SK-N-SH (cell line): ENCODE data around the gene MFN1.

Experiments
- EP300 ChIP-seq, 2 experiments: IDR thresholded peaks; 2 replicates each; pipeline versions ENCODE4 v1.4.0 to v1.6.1; 2012; ENCODE audit warnings: borderline replicate concordance in 1 of 2, low read depth in 1 of 2, low read length in 1 of 2
- EZH2phosphoT487 ChIP-seq: fragments of 200-600 bp; sonication (generic); IDR thresholded peaks from 2 replicates; pipeline ENCODE4 v1.6.1; 2017; ENCODE audit warnings: low read depth, mixed run types, mild to moderate bottlenecking, antibody characterized with exemption, moderate library complexity, borderline replicate concordance
- FOXJ3 ChIP-seq: sonication (generic); formaldehyde crosslinking; IDR thresholded peaks from 2 replicates; pipeline ENCODE4 v1.5.1; 2020; ENCODE audit warnings: mild to moderate bottlenecking, missing genetic modification reagents
- GABPA ChIP-seq: IDR thresholded peaks from 2 replicates; pipeline ENCODE4 v1.4.0; 2012; ENCODE audit warnings: low read depth, mild to moderate bottlenecking
- MXI1 ChIP-seq: IDR thresholded peaks from 2 replicates; pipeline ENCODE4 v1.6.1; 2012; ENCODE audit warnings: mild to moderate bottlenecking, low read depth, low read length, improper control_type of control experiment
- NRF1 ChIP-seq: IDR thresholded peaks from 2 replicates; pipeline ENCODE4 v1.6.1; 2012; ENCODE audit warnings: low read depth, mild to moderate bottlenecking, low read length
- PBX3 ChIP-seq: IDR thresholded peaks from 2 replicates; pipeline ENCODE4; 2012
- POLR2AphosphoS5 ChIP-seq: IDR thresholded peaks from 2 replicates; pipeline ENCODE4 v1.6.1; 2012; ENCODE audit warnings: low read depth, low read length
- REST ChIP-seq: IDR thresholded peaks from 2 replicates; pipeline ENCODE4 v1.6.1; 2012; ENCODE audit warnings: mild to moderate bottlenecking, low read depth, low read length, moderate library complexity
- RFX5 ChIP-seq: IDR thresholded peaks from 2 replicates; pipeline ENCODE4 v1.6.1; 2012; ENCODE audit warnings: mild to moderate bottlenecking, improper control_type of control experiment, low read length
- TF ChIP-seq, protein P1 (sequence below): fragments of 200-600 bp; sonication (generic); IDR thresholded peaks from 2 replicates; pipeline ENCODE4 v1.6.1; 2017; ENCODE audit warnings: antibody characterized with exemption, mild to moderate bottlenecking, moderate library complexity

- TF ChIP-seq, protein P1, sequence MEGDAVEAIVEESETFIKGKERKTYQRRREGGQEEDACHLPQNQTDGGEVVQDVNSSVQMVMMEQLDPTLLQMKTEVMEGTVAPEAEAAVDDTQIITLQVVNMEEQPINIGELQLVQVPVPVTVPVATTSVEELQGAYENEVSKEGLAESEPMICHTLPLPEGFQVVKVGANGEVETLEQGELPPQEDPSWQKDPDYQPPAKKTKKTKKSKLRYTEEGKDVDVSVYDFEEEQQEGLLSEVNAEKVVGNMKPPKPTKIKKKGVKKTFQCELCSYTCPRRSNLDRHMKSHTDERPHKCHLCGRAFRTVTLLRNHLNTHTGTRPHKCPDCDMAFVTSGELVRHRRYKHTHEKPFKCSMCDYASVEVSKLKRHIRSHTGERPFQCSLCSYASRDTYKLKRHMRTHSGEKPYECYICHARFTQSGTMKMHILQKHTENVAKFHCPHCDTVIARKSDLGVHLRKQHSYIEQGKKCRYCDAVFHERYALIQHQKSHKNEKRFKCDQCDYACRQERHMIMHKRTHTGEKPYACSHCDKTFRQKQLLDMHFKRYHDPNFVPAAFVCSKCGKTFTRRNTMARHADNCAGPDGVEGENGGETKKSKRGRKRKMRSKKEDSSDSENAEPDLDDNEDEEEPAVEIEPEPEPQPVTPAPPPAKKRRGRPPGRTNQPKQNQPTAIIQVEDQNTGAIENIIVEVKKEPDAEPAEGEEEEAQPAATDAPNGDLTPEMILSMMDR: no peak
- TF ChIP-seq EZH2phosphoT487 (no peak), POLR2AphosphoS5 (no peak), FOXJ3 (CRISPR knock-in tag) (no peak), PBX3 (no peak), EP300 (IDR thresholded peaks at IDR 0.05; ENCODE audit: borderline replicate concordance in 1 of 2, low read depth in 1 of 2, low read length in 1 of 2) (no peak), RFX5 (no peak), MXI1 (no peak), GABPA (no peak), NRF1 (no peak), REST (no peak)
Measured at GRCh38 chr3:179336345-179336929, 11.1 kb upstream of the MFN1 start.
